Mesenchymal stem cell (in vitro differentiated cells and primary cell): ENCODE results near the gene TXNRD1.
A peak's percentile ranks its signal among the peaks of the same experiment; 100 is the strongest.

Experiments used
- DNase-seq: peaks from one replicate; pipeline ENCODE4 v3.0.0-alpha.2; 2013
- H2AFZ ChIP-seq: one replicate; pipeline ENCODE4 v1.6.1; 2013; ENCODE audit warnings: low read depth, mild to moderate bottlenecking, control low read depth, inconsistent platforms, low read length, moderate library complexity
- H2AK5ac ChIP-seq: 2 replicates; pipeline ENCODE4 v1.6.1; 2013; ENCODE audit warnings: low read length, moderate library complexity, mild to moderate bottlenecking, inconsistent platforms; ENCODE audit not compliant: severe bottlenecking
- H2BK120ac ChIP-seq: one replicate; pipeline ENCODE4 v1.6.1; 2013; ENCODE audit warnings: low read depth, mild to moderate bottlenecking, inconsistent platforms, low read length, moderate library complexity
- H2BK12ac ChIP-seq, 2 experiments: one replicate each; pipeline ENCODE4 v1.6.1; 2013; ENCODE audit warnings: inconsistent platforms in 2 of 2, low read length in 2 of 2, mild to moderate bottlenecking in 2 of 2, moderate library complexity in 2 of 2, control low read depth in 1 of 2
- H2BK15ac ChIP-seq: one replicate; pipeline ENCODE4 v1.6.1; 2013; ENCODE audit warnings: mild to moderate bottlenecking, low read depth, inconsistent platforms; ENCODE audit not compliant: poor library complexity, severe bottlenecking
- H2BK5ac ChIP-seq: 2 replicates; pipeline ENCODE4 v1.6.1; 2013; ENCODE audit warnings: low read depth, mild to moderate bottlenecking, low read length, control low read depth, inconsistent platforms; ENCODE audit not compliant: poor library complexity, severe bottlenecking
- H3K14ac ChIP-seq, 2 experiments: one replicate each; pipeline ENCODE4 v1.6.1; 2013; ENCODE audit warnings: inconsistent platforms in 2 of 2, low read length in 2 of 2, control low read depth in 1 of 2, mild to moderate bottlenecking in 1 of 2, moderate library complexity in 1 of 2
- H3K18ac ChIP-seq, 2 experiments: one replicate each; pipeline ENCODE4 v1.6.1; 2013; ENCODE audit warnings: inconsistent platforms in 2 of 2, low read length in 2 of 2, control low read depth in 1 of 2, low read depth in 1 of 2, mild to moderate bottlenecking in 1 of 2
- H3K23ac ChIP-seq, 2 experiments: one replicate each; pipeline ENCODE4 v1.6.1; 2013; ENCODE audit warnings: inconsistent platforms in 2 of 2, low read length in 2 of 2, mild to moderate bottlenecking in 2 of 2, moderate library complexity in 2 of 2, control low read depth in 1 of 2
- H3K27ac ChIP-seq: 2 replicates; pipeline ENCODE4 v1.5.1; 2013; ENCODE audit warnings: mild to moderate bottlenecking, moderate library complexity, low read length, control low read depth, inconsistent platforms; ENCODE audit not compliant: poor library complexity, severe bottlenecking
- H3K27me3 ChIP-seq, 2 experiments: 2 replicates each; pipeline versions ENCODE4 v1.6.1 to v1.7.0; 2013; ENCODE audit warnings: low read length in 2 of 2, mild to moderate bottlenecking in 2 of 2, moderate library complexity in 2 of 2, control low read depth in 1 of 2, inconsistent platforms in 1 of 2; ENCODE audit not compliant: control insufficient read depth in 1 of 2, insufficient read depth in 1 of 2
- H3K36me3 ChIP-seq, 2 experiments: 2 replicates each; pipeline versions ENCODE4 v1.6.1 to v1.7.0; 2013; ENCODE audit warnings: low read length in 2 of 2, control low read depth in 1 of 2, inconsistent platforms in 1 of 2, low read depth in 1 of 2, mild to moderate bottlenecking in 1 of 2; ENCODE audit not compliant: insufficient read depth in 2 of 2, control insufficient read depth in 1 of 2
- H3K4ac ChIP-seq, 2 experiments: one replicate each; pipeline ENCODE4 v1.6.1; 2013; ENCODE audit warnings: inconsistent platforms in 2 of 2, low read length in 2 of 2, mild to moderate bottlenecking in 2 of 2, moderate library complexity in 2 of 2, control low read depth in 1 of 2, low read depth in 1 of 2
- H3K4me1 ChIP-seq: 2 replicates; pipeline ENCODE4 v1.6.1; 2013; ENCODE audit warnings: low read depth, low read length, control low read depth; ENCODE audit not compliant: control insufficient read depth, insufficient read depth
- H3K4me2 ChIP-seq: 2 replicates; pipeline ENCODE4 v1.6.1; 2013; ENCODE audit warnings: low read length, mild to moderate bottlenecking, inconsistent platforms; ENCODE audit not compliant: poor library complexity, severe bottlenecking
- H3K4me3 ChIP-seq, 2 experiments: 2 replicates each; pipeline versions ENCODE4 v1.5.1 to v1.7.0; 2013; ENCODE audit warnings: low read length in 2 of 2, mild to moderate bottlenecking in 2 of 2, control low read depth in 1 of 2, low read depth in 1 of 2; ENCODE audit not compliant: insufficient read depth in 1 of 2
- H3K79me1 ChIP-seq: replicated peaks from 2 replicates; pipeline ENCODE4 v1.6.1; 2013; ENCODE audit warnings: mild to moderate bottlenecking, control low read depth, low read length, inconsistent platforms; ENCODE audit not compliant: poor library complexity, severe bottlenecking
- H3K9ac ChIP-seq: 2 replicates; pipeline ENCODE4 v1.7.0; 2013; ENCODE audit warnings: mild to moderate bottlenecking, low read length, moderate library complexity
- H3K9me3 ChIP-seq: 2 replicates; pipeline ENCODE4 v1.7.0; 2013; ENCODE audit warnings: mild to moderate bottlenecking, low read length; ENCODE audit not compliant: control insufficient read depth
- H4K8ac ChIP-seq: one replicate; pipeline ENCODE4 v1.6.1; 2013; ENCODE audit warnings: inconsistent platforms, mild to moderate bottlenecking, low read length, moderate library complexity
- H4K91ac ChIP-seq: one replicate; pipeline ENCODE4 v1.6.1; 2013; ENCODE audit warnings: mild to moderate bottlenecking, low read length, inconsistent platforms
- WGBS: methylation state at CpG from one replicate; pipeline ENCODE4 v1.1.7; 2013; ENCODE audit warnings: mixed read lengths; 5-methylcytosine and 5-hydroxymethylcytosine counted together

Gene TXNRD1

GRCh38 chr12:104197264-104197663, 18.3 kb upstream of the TXNRD1 start:
- H3K4ac ChIP-seq, result no peak overlapping the region

GRCh38 chr12:104199964-104200363, 15.6 kb upstream of the TXNRD1 start:
- Histone ChIP-seq H3K4ac (no peak overlapping the region), H3K4me3 (no peak overlapping the region), H4K8ac (no peak overlapping the region), H2BK15ac (no peak overlapping the region), H3K4me1 (no peaks in the 10 kb centered on the region), H3K14ac (no peak overlapping the region), H3K27me3 (no peaks in the 10 kb centered on the region), H2AFZ (no peak overlapping the region), H3K9ac (no peak overlapping the region), H2AK5ac (no peak overlapping the region), H3K23ac (no peak overlapping the region), H3K18ac (no peak overlapping the region), H3K36me3 (no peaks in the 10 kb centered on the region), H2BK120ac (no peak overlapping the region), H3K4me2 (no peak overlapping the region), H3K9me3 (peaks cover 10% of the 10 kb centered on the region), H3K79me1 (no peaks in the 10 kb centered on the region), H2BK12ac (no peak overlapping the region), H2BK5ac (no peak overlapping the region), H4K91ac (no peak overlapping the region), H3K27ac (no peak overlapping the region)
- WGBS, result 100% methylated on average over 1 of the region's 2 CpGs
- DNase-seq, result no peak

More at GRCh38 chr12:104197264-104197663, 18.3 kb upstream of the TXNRD1 start:
- DNase-seq, result no peak
- no peak overlapping the region for H3K27ac ChIP-seq
- no peak overlapping the region for H3K23ac ChIP-seq
- H3K4me1 ChIP-seq, result no peaks in the 10 kb centered on the region
- H3K4me3 ChIP-seq, result no peak overlapping the region
- no peak overlapping the region for H3K14ac ChIP-seq
- peaks cover 10% of the 10 kb centered on the region for H3K9me3 ChIP-seq
- H2BK5ac ChIP-seq, result no peak overlapping the region
- H2BK12ac ChIP-seq, result no peak overlapping the region
- H4K91ac ChIP-seq, result no peak overlapping the region
- H2BK15ac ChIP-seq, result no peak overlapping the region
- H3K27me3 ChIP-seq, result no peaks in the 10 kb centered on the region
- no peaks in the 10 kb centered on the region for H3K36me3 ChIP-seq
- WGBS, result no CpG with 5 or more reads among the region's 2 CpGs
- no peak overlapping the region for H2AK5ac ChIP-seq
- H4K8ac ChIP-seq, result no peak overlapping the region
- H2BK120ac ChIP-seq, result no peak overlapping the region
- no peak overlapping the region for H3K18ac ChIP-seq
- H3K79me1 ChIP-seq, result no peaks in the 10 kb centered on the region
- no peak overlapping the region for H3K4me2 ChIP-seq
- peak overlapping the region; percentile 33 for H3K9ac ChIP-seq
- no peak overlapping the region for H2AFZ ChIP-seq

- peak overlapping the region in 1 of 2 experiments; percentile 29 for H2BK12ac ChIP-seq
- DNase-seq, result peak; percentile 74
- no peak overlapping the region for H3K4ac ChIP-seq
- no peaks in the 10 kb centered on the region for H3K36me3 ChIP-seq
- no peak overlapping the region for H2AK5ac ChIP-seq
- H3K14ac ChIP-seq, result no peak overlapping the region
- H4K91ac ChIP-seq, result no peak overlapping the region
- H3K4me1 ChIP-seq, result no peaks in the 10 kb centered on the region
- no peaks in the 10 kb centered on the region for H3K79me1 ChIP-seq
- no peak overlapping the region for H3K18ac ChIP-seq
- peaks cover 10% of the 10 kb centered on the region for H3K9me3 ChIP-seq
- H2BK15ac ChIP-seq, result no peak overlapping the region
- H3K4me3 ChIP-seq, result no peak overlapping the region
- H2BK5ac ChIP-seq, result no peak overlapping the region
- H3K9ac ChIP-seq, result peak overlapping the region; percentile 2
- WGBS, result 23% methylated on average over 3 of the region's 3 CpGs
- H3K23ac ChIP-seq, result no peak overlapping the region
- H2BK120ac ChIP-seq, result no peak overlapping the region
- no peak overlapping the region for H4K8ac ChIP-seq
- no peaks in the 10 kb centered on the region for H3K27me3 ChIP-seq
- no peak overlapping the region for H3K4me2 ChIP-seq
- H3K27ac ChIP-seq, result no peak overlapping the region
- H2AFZ ChIP-seq, result no peak overlapping the region
Measured at GRCh38 chr12:104201238-104202001, 14.2 kb upstream of the TXNRD1 start.

GRCh38 chr12:104204690-104205480, 10.7 kb upstream of the TXNRD1 start:
- H3K14ac ChIP-seq, result no peak overlapping the region
- WGBS, result 92% methylated on average over 19 of the region's 19 CpGs

More at GRCh38 chr12:104204690-104205480, 10.7 kb upstream of the TXNRD1 start:
- H3K36me3 ChIP-seq, result no peaks in the 10 kb centered on the region
- no peak overlapping the region for H3K27ac ChIP-seq
- H3K18ac ChIP-seq, result no peak overlapping the region
- no peak for DNase-seq
- no peak overlapping the region for H2AFZ ChIP-seq
- H2AK5ac ChIP-seq, result no peak overlapping the region
- H4K91ac ChIP-seq, result no peak overlapping the region
- no peak overlapping the region for H4K8ac ChIP-seq
- H2BK12ac ChIP-seq, result no peak overlapping the region
- no peak overlapping the region for H3K4me2 ChIP-seq
- no peaks in the 10 kb centered on the region for H3K27me3 ChIP-seq
- no peak overlapping the region for H2BK120ac ChIP-seq
- H2BK15ac ChIP-seq, result no peak overlapping the region
- no peaks in the 10 kb centered on the region for H3K79me1 ChIP-seq
- H2BK5ac ChIP-seq, result no peak overlapping the region
- peaks cover 7% of the 10 kb centered on the region for H3K9me3 ChIP-seq
- H3K4me1 ChIP-seq, result no peaks in the 10 kb centered on the region
- H3K23ac ChIP-seq, result no peak overlapping the region
- H3K4ac ChIP-seq, result no peak overlapping the region
- H3K9ac ChIP-seq, result no peak overlapping the region
- H3K4me3 ChIP-seq, result no peak overlapping the region
